HepG2 (cell line): ENCODE measurements around the gene OPN3. TPM values are rescaled to one million over a fixed set of nuclear protein-coding genes. Genes with fewer than 3 reads are reported as not detected.

Source experiments
- ATAC-seq: fragments of 200-7000 bp; cut with Tn5 transposase; 3 replicates; pipeline ENCODE4 v1.9.1; 2020; ENCODE audit warnings: mild to moderate bottlenecking, moderate library complexity
- BruUV-seq: library from RNA; stranded (reverse); fragments of 400-500 nt; replicated peaks from 2 replicates; lab custom pipeline; 2021; lab: Mats Ljungman, UMichigan
- CTCF ChIA-PET: fragments of 300-600 bp; formaldehyde crosslinking; extraction: SDS; loops from one replicate; lab custom pipeline; 2021; ENCODE audit warnings: low total read pairs, inconsistent platforms, low intra/inter-chr PET ratio; lab: Yijun Ruan, JAX
- POLR2A ChIA-PET: fragments of 350-600 bp; sonication (Branson Sonifier 250); formaldehyde crosslinking; loops from one replicate; lab custom pipeline; 2020; ENCODE audit warnings: antibody characterized with exemption, inconsistent platforms; lab: Yijun Ruan, JAX
- DNase-seq: peaks from one replicate; pipeline ENCODE4 v3.0.0-alpha.2; 2015; ENCODE audit warnings: low spot score
- FAIRE-seq: peaks from 3 replicates; lab custom pipeline; 2011; peaks lifted over from hg19 to GRCh38; lab: Jason Lieb, UNC
- H2AFZ ChIP-seq: one replicate; pipeline ENCODE4 v1.6.1; 2011; ENCODE audit warnings: low read length, inconsistent platforms
- H3K27ac ChIP-seq: fragments of 300-600 bp; 3 replicates; pipeline ENCODE4 v1.8.0; 2011; ENCODE audit warnings: mixed run types, mild to moderate bottlenecking, mixed read lengths, low read length, inconsistent platforms; ENCODE audit not compliant: insufficient read depth; ENCODE audit errors: extremely low read length
- H3K27me3 ChIP-seq, 2 experiments: fragments of 200-600 bp in 1 of 2; 2 replicates in 1 of 2; 3 replicates in 1 of 2; pipeline versions ENCODE4 v1.6.0 to v1.8.0; 2011; ENCODE audit warnings: low read length in 2 of 2, mild to moderate bottlenecking in 2 of 2, moderate library complexity in 2 of 2, inconsistent platforms in 1 of 2; ENCODE audit not compliant: insufficient read depth in 2 of 2, control insufficient read depth in 1 of 2
- H3K36me3 ChIP-seq, 2 experiments: fragments of 200-600 bp in 1 of 2; replicated peaks in 1 of 2; 2 replicates in 1 of 2; 3 replicates in 1 of 2; pipeline versions ENCODE4 v1.5.1 to v1.8.0; 2011; ENCODE audit warnings: low read length in 2 of 2, inconsistent platforms in 1 of 2; ENCODE audit not compliant: insufficient read depth in 2 of 2, control insufficient read depth in 1 of 2
- H3K4me1 ChIP-seq: 2 replicates; pipeline ENCODE4 v1.5.1; 2012; ENCODE audit warnings: low read length, inconsistent platforms; ENCODE audit not compliant: insufficient read depth
- H3K4me2 ChIP-seq: 2 replicates; pipeline ENCODE4 v1.6.0; 2011; ENCODE audit warnings: low read depth, low read length, inconsistent platforms
- H3K4me3 ChIP-seq, 3 experiments: fragments of 200-600 bp in 1 of 3; sonication (generic), shearing (Covaris generic) in 1 of 3; replicated peaks in 1 of 3; 2 replicates each; pipeline ENCODE4 v1.5.1; 2011 to 2016; ENCODE audit warnings: low read length in 3 of 3, inconsistent platforms in 2 of 3, low read depth in 2 of 3, mild to moderate bottlenecking in 2 of 3, control low read depth in 1 of 3, mixed read lengths in 1 of 3; ENCODE audit not compliant: insufficient read depth in 1 of 3
- H3K79me2 ChIP-seq: one replicate; pipeline ENCODE4 v1.6.1; 2011; ENCODE audit warnings: low read length, inconsistent platforms; ENCODE audit not compliant: insufficient read depth
- H3K9ac ChIP-seq: 2 replicates; pipeline ENCODE4 v1.6.0; 2011; ENCODE audit warnings: mild to moderate bottlenecking, low read depth, low read length, inconsistent platforms; ENCODE audit not compliant: insufficient read depth
- H3K9me3 ChIP-seq: 2 replicates; pipeline ENCODE4 v1.5.1; 2012; ENCODE audit warnings: mild to moderate bottlenecking, low read length
- H4K20me1 ChIP-seq: 2 replicates; pipeline ENCODE4 v1.6.0; 2011; ENCODE audit warnings: inconsistent platforms, mild to moderate bottlenecking, low read length, moderate library complexity; ENCODE audit not compliant: insufficient read depth
- BCL6 ChIP-seq: IDR thresholded peaks from 2 replicates; pipeline ENCODE4 v1.6.1; 2016; ENCODE audit warnings: missing genetic modification reagents, missing compliant biosample characterization
- CBFB ChIP-seq: sonication (generic); formaldehyde crosslinking; IDR thresholded peaks from 2 replicates; pipeline ENCODE4 v1.4.0; 2020; ENCODE audit warnings: missing genetic modification reagents
- FOXA1 ChIP-seq, 2 experiments: fragments of 450-650 bp in 1 of 2; sonication (generic) in 1 of 2; formaldehyde crosslinking in 1 of 2; IDR thresholded peaks; 2 replicates each; pipeline versions ENCODE4 v1.4.0 to v1.6.1; 2016 to 2020; ENCODE audit warnings: missing genetic modification reagents in 1 of 2
- MED1 ChIP-seq: sonication (generic); formaldehyde crosslinking; IDR thresholded peaks from 2 replicates; pipeline ENCODE4 v1.4.0; 2020; ENCODE audit warnings: missing genetic modification reagents
- NCOA2 ChIP-seq: sonication (generic); formaldehyde crosslinking; IDR thresholded peaks from 2 replicates; pipeline ENCODE4 v1.8.0; 2022; ENCODE audit warnings: inconsistent platforms
- SAP130 ChIP-seq: IDR thresholded peaks from 2 replicates; pipeline ENCODE4 v1.6.1; 2016; ENCODE audit warnings: low read depth
- TBX2 ChIP-seq: sonication (generic); formaldehyde crosslinking; IDR thresholded peaks from 2 replicates; pipeline ENCODE4 v1.5.0; 2020; ENCODE audit warnings: missing genetic modification reagents, mild to moderate bottlenecking, borderline replicate concordance
- TBX3 ChIP-seq: fragments of 450-650 bp; IDR thresholded peaks from 2 replicates; pipeline ENCODE4 v1.6.1; 2017; ENCODE audit warnings: antibody characterized with exemption, mild to moderate bottlenecking, inconsistent platforms, borderline replicate concordance
- TEAD3 ChIP-seq: optimal IDR thresholded peaks from 2 replicates; pipeline ENCODE3; 2016; ENCODE audit warnings: borderline replicate concordance
- ZMYM2 ChIP-seq: sonication (generic); formaldehyde crosslinking; IDR thresholded peaks from 2 replicates; pipeline ENCODE4 v1.8.0; 2022; ENCODE audit warnings: mild to moderate bottlenecking, missing genetic modification reagents
- WGBS: methylation state at CpG from one replicate; pipeline ENCODE4 v1.1.6; 2017; ENCODE audit warnings: low lambda C conversion rate; 5-methylcytosine and 5-hydroxymethylcytosine counted together
- in situ Hi-C: cut with HindIII; loops from 2 replicates; pipeline ENCODE4 v1.10.0; 2017; ENCODE audit warnings: low pct_unique_long_range_greater_than_20kb; ENCODE audit not compliant: extremely low pct_ligation_motif_present
- intact Hi-C: fragments of 100-400 bp; cut with micrococcal nuclease; formaldehyde crosslinking; loops from one replicate; pipeline ENCODE4 v1.10.0; 2022; ENCODE audit not compliant: unreplicated experiment
- polyA plus RNA-seq, 8 experiments: library from polyadenylated mRNA; depleted of rRNA in 3 of 8; stranded (reverse) in 7 of 8; unstranded in 1 of 8; fragments of >200 nt; fragmentation: Illumina TruSeq in 4 of 8; extraction: Trizol in 4 of 8; gene quantifications; 2 replicates each; pipeline versions ENCODE4 v1.2.1 to v1.2.3, GENCODE V29; 2011 to 2016; ENCODE audit warnings: low read depth in 4 of 8, missing spikeins in 1 of 8, mixed read lengths in 1 of 8; ENCODE audit not compliant: insufficient read depth in 1 of 8
- total RNA-seq, 5 experiments: library from RNA; depleted of rRNA; stranded (reverse); fragments of >200 nt; fragmentation: Illumina TruSeq; extraction: Trizol; gene quantifications; 2 replicates each; pipeline ENCODE4 v1.2.3, GENCODE V29; 2016; ENCODE audit warnings: low read depth in 1 of 5
- TF ChIP-seq, protein P1 (sequence below): sonication (generic); formaldehyde crosslinking; IDR thresholded peaks from 2 replicates; pipeline ENCODE4 v1.4.0; 2020; ENCODE audit warnings: missing genetic modification reagents
- TF ChIP-seq, protein P2 (sequence below): IDR thresholded peaks from 2 replicates; pipeline ENCODE4 v1.4.0; 2020; ENCODE audit warnings: mild to moderate bottlenecking, missing genetic modification reagents
- TF ChIP-seq, protein P3 (sequence below): sonication (generic); formaldehyde crosslinking; IDR thresholded peaks from 2 replicates; pipeline ENCODE4 v1.9.0; 2022; ENCODE audit warnings: low read depth, missing genetic modification reagents
- TF ChIP-seq, protein P4 (sequence below): sonication (generic); formaldehyde crosslinking; conservative IDR thresholded peaks from 2 replicates; pipeline ENCODE4 v1.8.0; 2022; ENCODE audit warnings: mild to moderate bottlenecking, moderate library complexity, missing genetic modification reagents

The OPN3 gene
- total and polyA plus RNA-seq, 2 of the 13 experiments (the other 11 are each of a cell fraction or from before 2014, with no cell fraction given): 17.4 to 23.0 TPM

DNA sequence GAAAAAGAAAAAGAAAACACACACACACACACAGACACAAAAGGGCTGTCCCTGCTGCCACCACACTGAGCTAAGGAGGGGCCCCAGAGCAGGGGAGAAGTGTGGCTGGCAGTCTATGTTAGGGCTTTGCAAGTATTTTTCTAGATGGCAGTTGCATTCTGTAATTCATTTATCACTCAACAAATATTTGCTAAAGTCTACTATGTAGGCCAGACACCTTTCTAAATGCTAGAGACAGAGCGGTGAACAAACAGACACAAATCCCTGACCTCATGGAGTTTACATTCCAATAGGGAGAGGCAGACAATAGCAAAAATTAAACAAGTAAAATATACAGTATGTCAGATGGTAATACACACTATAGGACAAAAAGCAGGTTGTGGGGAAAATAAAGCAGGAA lies 32.1 kb upstream of the OPN3 start:
- Histone ChIP-seq H3K4me3 (no peak overlapping the region), H3K4me1 (peaks cover 11% of the 10 kb centered on the region), H3K9ac (no peak overlapping the region), H3K36me3 (no peaks in the 10 kb centered on the region), H3K79me2 (no peaks in the 10 kb centered on the region), H3K27me3 (no peaks in the 10 kb centered on the region), H3K4me2 (no peak overlapping the region), H2AFZ (no peak overlapping the region), H4K20me1 (no peaks in the 10 kb centered on the region), H3K9me3 (no peaks in the 10 kb centered on the region), H3K27ac (no peak overlapping the region)
- intact Hi-C loops (no loop called here), in situ Hi-C loops (no loop called here)
- ATAC-seq (peak; percentile 96), FAIRE-seq (no peak), DNase-seq (peak; percentile 65)
- POLR2A ChIA-PET: interaction anchor here (1.4 kb wide), 1 partner anchor 31 kb away, joined by 6 read pairs; the partner anchor contains the start of genes CHML and OPN3
- WGBS: 0% methylated on average over 1 of the region's 1 CpG
- CTCF ChIA-PET: no interaction called here
- BruUV-seq: no TSS peak
- TF ChIP-seq TBX3 (peak; percentile 36; the same call in 1 of the 2 replicates), MED1 (0 out of 2 replicates have a peak, but pooled peaks have one; percentile 24), BCL6 (CRISPR knock-in tag) (peak; percentile 73), CBFB (CRISPR knock-in tag) (no peak), SAP130 (CRISPR knock-in tag) (0 out of 2 replicates have a peak, but pooled peaks have one; percentile 8), NCOA2 (0 out of 2 replicates have a peak, but pooled peaks have one; percentile 11), TEAD3 (peak; percentile 28), ZMYM2 (CRISPR knock-in tag) (peak; percentile 79; the same call in 1 of the 2 replicates), TBX2 (CRISPR knock-in tag) (peak; percentile 40; the same call in 1 of the 2 replicates), FOXA1 (IDR thresholded peaks at IDR 0.05) (no peak), FOXA1 (CRISPR knock-in tag; IDR thresholded peaks at IDR 0.05) (peak; percentile 51)
- TF ChIP-seq, protein P1, sequence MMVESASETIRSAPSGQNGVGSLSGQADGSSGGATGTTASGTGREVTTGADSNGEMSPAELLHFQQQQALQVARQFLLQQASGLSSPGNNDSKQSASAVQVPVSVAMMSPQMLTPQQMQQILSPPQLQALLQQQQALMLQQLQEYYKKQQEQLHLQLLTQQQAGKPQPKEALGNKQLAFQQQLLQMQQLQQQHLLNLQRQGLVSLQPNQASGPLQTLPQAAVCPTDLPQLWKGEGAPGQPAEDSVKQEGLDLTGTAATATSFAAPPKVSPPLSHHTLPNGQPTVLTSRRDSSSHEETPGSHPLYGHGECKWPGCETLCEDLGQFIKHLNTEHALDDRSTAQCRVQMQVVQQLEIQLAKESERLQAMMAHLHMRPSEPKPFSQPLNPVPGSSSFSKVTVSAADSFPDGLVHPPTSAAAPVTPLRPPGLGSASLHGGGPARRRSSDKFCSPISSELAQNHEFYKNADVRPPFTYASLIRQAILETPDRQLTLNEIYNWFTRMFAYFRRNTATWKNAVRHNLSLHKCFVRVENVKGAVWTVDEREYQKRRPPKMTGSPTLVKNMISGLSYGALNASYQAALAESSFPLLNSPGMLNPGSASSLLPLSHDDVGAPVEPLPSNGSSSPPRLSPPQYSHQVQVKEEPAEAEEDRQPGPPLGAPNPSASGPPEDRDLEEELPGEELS (CRISPR knock-in tag): 0 out of 2 replicates have a peak, but pooled peaks have one; percentile 26
- TF ChIP-seq, protein P2, sequence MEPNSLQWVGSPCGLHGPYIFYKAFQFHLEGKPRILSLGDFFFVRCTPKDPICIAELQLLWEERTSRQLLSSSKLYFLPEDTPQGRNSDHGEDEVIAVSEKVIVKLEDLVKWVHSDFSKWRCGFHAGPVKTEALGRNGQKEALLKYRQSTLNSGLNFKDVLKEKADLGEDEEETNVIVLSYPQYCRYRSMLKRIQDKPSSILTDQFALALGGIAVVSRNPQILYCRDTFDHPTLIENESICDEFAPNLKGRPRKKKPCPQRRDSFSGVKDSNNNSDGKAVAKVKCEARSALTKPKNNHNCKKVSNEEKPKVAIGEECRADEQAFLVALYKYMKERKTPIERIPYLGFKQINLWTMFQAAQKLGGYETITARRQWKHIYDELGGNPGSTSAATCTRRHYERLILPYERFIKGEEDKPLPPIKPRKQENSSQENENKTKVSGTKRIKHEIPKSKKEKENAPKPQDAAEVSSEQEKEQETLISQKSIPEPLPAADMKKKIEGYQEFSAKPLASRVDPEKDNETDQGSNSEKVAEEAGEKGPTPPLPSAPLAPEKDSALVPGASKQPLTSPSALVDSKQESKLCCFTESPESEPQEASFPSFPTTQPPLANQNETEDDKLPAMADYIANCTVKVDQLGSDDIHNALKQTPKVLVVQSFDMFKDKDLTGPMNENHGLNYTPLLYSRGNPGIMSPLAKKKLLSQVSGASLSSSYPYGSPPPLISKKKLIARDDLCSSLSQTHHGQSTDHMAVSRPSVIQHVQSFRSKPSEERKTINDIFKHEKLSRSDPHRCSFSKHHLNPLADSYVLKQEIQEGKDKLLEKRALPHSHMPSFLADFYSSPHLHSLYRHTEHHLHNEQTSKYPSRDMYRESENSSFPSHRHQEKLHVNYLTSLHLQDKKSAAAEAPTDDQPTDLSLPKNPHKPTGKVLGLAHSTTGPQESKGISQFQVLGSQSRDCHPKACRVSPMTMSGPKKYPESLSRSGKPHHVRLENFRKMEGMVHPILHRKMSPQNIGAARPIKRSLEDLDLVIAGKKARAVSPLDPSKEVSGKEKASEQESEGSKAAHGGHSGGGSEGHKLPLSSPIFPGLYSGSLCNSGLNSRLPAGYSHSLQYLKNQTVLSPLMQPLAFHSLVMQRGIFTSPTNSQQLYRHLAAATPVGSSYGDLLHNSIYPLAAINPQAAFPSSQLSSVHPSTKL (CRISPR knock-in tag): peak; percentile 21; the same call in 1 of the 2 replicates
- TF ChIP-seq, protein P3, sequence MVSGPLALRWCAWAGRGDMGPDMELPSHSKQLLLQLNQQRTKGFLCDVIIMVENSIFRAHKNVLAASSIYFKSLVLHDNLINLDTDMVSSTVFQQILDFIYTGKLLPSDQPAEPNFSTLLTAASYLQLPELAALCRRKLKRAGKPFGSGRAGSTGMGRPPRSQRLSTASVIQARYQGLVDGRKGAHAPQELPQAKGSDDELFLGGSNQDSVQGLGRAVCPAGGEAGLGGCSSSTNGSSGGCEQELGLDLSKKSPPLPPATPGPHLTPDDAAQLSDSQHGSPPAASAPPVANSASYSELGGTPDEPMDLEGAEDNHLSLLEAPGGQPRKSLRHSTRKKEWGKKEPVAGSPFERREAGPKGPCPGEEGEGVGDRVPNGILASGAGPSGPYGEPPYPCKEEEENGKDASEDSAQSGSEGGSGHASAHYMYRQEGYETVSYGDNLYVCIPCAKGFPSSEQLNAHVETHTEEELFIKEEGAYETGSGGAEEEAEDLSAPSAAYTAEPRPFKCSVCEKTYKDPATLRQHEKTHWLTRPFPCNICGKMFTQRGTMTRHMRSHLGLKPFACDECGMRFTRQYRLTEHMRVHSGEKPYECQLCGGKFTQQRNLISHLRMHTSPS (CRISPR knock-in tag): no peak
- TF ChIP-seq, protein P4, sequence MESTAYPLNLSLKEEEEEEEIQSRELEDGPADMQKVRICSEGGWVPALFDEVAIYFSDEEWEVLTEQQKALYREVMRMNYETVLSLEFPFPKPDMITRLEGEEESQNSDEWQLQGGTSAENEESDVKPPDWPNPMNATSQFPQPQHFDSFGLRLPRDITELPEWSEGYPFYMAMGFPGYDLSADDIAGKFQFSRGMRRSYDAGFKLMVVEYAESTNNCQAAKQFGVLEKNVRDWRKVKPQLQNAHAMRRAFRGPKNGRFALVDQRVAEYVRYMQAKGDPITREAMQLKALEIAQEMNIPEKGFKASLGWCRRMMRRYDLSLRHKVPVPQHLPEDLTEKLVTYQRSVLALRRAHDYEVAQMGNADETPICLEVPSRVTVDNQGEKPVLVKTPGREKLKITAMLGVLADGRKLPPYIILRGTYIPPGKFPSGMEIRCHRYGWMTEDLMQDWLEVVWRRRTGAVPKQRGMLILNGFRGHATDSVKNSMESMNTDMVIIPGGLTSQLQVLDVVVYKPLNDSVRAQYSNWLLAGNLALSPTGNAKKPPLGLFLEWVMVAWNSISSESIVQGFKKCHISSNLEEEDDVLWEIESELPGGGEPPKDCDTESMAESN: peak; percentile 99
